ENCODE results near the gene ABHD2.
A peak's percentile ranks its signal among the peaks of the same experiment; 100 is the strongest.

The ABHD2 gene

GRCh38 chr15:89175617-89176191, 87.4 kb downstream of the ABHD2 start:
- H3K27ac Mint-ChIP-seq = no peak overlapping the region
- peaks cover 22% of the 10 kb centered on the region for H3K36me3 Mint-ChIP-seq (ENCODE audit: low read depth)
- H3K27me3 Mint-ChIP-seq (ENCODE audit: low read depth) = no peaks in the 10 kb centered on the region
- H3K4me1 Mint-ChIP-seq (ENCODE audit: low read depth) = peaks cover 6% of the 10 kb centered on the region
- H3K9me3 Mint-ChIP-seq = no peaks in the 10 kb centered on the region
- no peak for DNase-seq (ENCODE audit: low spot score)
- no peak overlapping the region for H3K4me3 Mint-ChIP-seq

DNA sequence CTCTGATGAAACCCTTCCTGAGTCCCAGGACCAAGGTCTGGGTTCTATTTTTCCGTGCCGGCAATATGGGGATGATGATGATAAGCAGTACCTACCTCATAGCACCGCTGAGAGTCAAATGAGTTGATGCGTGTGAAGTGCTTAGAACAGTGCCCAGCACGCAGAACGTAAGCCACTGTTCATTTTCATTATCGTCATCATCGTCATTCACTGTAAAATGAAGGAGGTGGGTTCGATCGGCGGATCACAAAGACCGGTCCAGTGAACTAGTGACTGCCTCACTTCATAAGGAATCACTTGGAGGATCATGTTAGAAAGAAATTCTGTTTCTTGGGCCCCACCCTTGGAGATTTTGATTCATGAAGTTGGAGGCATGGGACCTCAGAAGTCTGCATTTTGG, 88.9 kb downstream of the ABHD2 start:
- Mint-ChIP-seq H3K4me1 (ENCODE audit: low read depth) (peaks cover 6% of the 10 kb centered on the region), H3K9me3 (no peaks in the 10 kb centered on the region), H3K27me3 (ENCODE audit: low read depth) (no peaks in the 10 kb centered on the region), H3K27ac (no peak overlapping the region), H3K36me3 (ENCODE audit: low read depth) (peaks cover 24% of the 10 kb centered on the region), H3K4me3 (no peak overlapping the region)
- no peak for DNase-seq (ENCODE audit: low spot score)

DNA sequence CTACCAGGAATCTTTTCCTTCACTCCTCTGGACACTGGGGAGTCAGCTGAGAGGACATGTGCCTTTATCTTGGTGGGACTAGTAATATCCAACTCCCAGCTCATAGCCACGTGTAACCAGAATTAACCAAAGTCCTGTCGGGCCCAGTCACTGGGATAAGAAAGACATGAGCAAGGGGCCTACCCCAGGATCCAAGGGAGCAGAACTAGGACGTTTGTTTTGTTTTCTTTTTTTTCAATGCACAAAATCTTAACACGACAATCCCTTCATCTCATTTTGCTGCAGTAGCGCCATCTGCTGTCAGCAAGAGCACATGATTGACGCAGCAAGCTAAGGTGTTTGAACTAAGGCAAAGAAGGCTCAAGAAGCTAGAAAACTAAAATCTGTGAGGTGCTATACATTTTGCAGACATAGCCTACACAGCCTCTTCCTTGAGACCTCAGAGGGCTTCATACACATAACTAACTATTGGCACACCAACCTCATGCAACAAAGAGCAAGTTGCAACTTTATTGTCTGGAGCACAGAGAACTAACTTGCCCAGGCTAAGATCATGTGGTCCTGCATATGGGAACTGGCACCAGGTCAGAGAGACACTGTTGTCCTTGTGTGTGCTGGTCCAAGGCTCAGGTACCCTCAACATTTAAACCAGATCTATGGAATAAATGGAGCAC, 89.5 kb downstream of the ABHD2 start:
- Mint-ChIP-seq H3K4me1 (ENCODE audit: low read depth) (peaks cover 6% of the 10 kb centered on the region), H3K36me3 (ENCODE audit: low read depth) (peaks cover 25% of the 10 kb centered on the region), H3K4me3 (no peak overlapping the region), H3K27ac (no peak overlapping the region), H3K27me3 (ENCODE audit: low read depth) (no peaks in the 10 kb centered on the region), H3K9me3 (no peaks in the 10 kb centered on the region)
- peak; percentile 49 for DNase-seq (ENCODE audit: low spot score)

- Mint-ChIP-seq H3K4me1 (ENCODE audit: low read depth) (peaks cover 6% of the 10 kb centered on the region), H3K36me3 (ENCODE audit: low read depth) (peaks cover 25% of the 10 kb centered on the region), H3K27ac (no peak overlapping the region)
Measured at GRCh38 chr15:89178307-89178977, 90.2 kb downstream of the ABHD2 start.

DNA sequence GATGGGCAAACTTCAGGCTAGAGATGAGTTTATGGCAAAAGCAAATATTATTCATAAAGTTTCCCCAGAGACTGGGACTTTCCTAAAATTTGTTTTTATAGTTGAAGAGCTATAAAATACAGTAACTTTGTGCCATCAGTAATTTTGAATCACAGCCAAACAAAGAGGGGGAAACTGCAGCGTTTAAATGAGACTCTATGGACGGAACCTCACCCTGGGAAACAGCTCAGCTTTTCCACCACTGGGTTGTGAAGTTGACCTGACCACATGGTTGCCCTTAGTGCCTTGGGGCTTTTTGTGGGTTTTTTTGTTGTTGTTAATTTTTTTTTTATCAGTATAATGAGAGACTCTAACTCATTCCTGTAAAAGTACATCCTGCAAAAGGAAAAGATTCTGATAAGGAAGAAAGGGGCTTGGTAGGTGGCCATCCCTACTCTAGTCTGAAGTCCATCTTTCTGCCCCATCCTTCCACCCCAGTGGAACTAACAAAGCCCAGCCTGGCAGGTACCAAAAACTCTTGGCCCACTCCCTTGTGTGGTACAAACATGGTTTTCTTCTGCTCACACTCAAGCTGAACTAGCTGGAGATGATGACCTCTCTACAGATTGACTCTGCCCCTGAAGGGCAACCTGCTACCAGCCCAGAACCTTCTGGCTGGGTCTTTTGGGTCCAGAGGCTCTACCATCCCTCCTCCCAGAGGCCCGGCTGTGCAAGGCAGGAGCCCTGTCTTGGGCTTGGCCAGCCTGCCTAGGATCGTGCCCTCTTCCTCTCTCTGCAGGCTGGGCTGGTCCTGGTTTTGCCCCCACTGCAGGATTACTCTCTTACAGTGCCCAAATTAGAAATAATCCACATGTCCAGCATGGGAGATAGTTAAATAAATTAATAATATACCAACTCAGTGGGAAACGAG, 92.0 kb downstream of the ABHD2 start:
- Mint-ChIP-seq H3K36me3 (ENCODE audit: low read depth) (peaks cover 28% of the 10 kb centered on the region), H3K27ac (no peak overlapping the region), H3K27me3 (ENCODE audit: low read depth) (no peaks in the 10 kb centered on the region), H3K4me1 (ENCODE audit: low read depth) (peaks cover 7% of the 10 kb centered on the region), H3K4me3 (no peak overlapping the region), H3K9me3 (no peaks in the 10 kb centered on the region)
- DNase-seq (ENCODE audit: low spot score) = peak; percentile 76

More at GRCh38 chr15:89178307-89178977, 90.2 kb downstream of the ABHD2 start:
- H3K27me3 Mint-ChIP-seq (ENCODE audit: low read depth) = no peaks in the 10 kb centered on the region
- no peaks in the 10 kb centered on the region for H3K9me3 Mint-ChIP-seq
- H3K4me3 Mint-ChIP-seq = no peak overlapping the region
- DNase-seq (ENCODE audit: low spot score) = no peak

DNA sequence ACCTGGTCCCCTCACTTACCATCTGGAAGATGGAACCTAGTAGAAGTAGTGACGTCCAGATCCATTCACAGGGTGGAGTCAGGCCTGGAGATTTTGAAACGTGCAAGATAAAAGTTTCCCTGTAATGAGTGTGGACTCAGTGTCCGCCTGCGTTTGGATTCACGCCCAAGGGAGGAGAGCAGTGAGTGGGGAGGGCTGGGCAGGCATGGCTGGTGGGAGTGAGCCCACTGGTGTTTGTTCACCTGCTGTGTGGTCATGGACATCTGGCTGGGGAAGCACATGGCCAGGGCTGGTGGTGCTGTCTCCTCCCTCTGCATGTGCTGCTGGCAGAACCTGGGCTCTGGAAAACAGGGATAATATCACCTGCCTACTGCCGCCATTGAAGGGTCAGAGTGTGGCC, 96.1 kb downstream of the ABHD2 start:
- Mint-ChIP-seq H3K4me3 (no peak overlapping the region), H3K27me3 (ENCODE audit: low read depth) (no peaks in the 10 kb centered on the region), H3K36me3 (ENCODE audit: low read depth) (peaks cover 27% of the 10 kb centered on the region), H3K27ac (no peak overlapping the region), H3K9me3 (no peaks in the 10 kb centered on the region), H3K4me1 (ENCODE audit: low read depth) (peaks cover 7% of the 10 kb centered on the region)
- DNase-seq (ENCODE audit: low spot score) = no peak

- Mint-ChIP-seq H3K27ac (no peak overlapping the region), H3K36me3 (ENCODE audit: low read depth) (peaks cover 30% of the 10 kb centered on the region), H3K27me3 (ENCODE audit: low read depth) (no peaks in the 10 kb centered on the region), H3K9me3 (no peaks in the 10 kb centered on the region), H3K4me3 (no peak overlapping the region), H3K4me1 (ENCODE audit: low read depth) (peaks cover 5% of the 10 kb centered on the region)
- no peak for DNase-seq (ENCODE audit: low spot score)
Measured at GRCh38 chr15:89184886-89185526, 96.8 kb downstream of the ABHD2 start.

DNA sequence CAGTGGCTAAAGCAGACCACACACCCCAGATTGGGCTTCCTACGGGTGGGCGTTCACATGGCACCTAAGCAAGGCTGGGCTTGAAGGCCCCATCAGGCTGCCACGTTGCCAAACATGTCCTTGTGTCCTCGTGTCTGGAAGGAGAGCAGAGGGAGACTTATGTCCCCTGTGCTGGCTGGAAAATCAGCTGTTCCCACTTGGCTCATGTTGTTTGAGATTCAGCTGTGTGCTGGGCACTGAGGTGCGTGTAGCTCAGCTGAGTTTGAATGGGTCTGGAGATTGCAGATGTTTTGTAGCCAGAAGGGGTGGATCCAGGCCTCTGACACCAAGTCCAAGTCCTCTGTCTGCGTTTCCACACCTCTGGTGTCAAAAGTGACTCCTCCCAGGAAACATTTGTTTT, 98.5 kb downstream of the ABHD2 start:
- H3K4me3 Mint-ChIP-seq = no peak overlapping the region
- H3K9me3 Mint-ChIP-seq = no peaks in the 10 kb centered on the region
- DNase-seq (ENCODE audit: low spot score) = no peak
- H3K36me3 Mint-ChIP-seq (ENCODE audit: low read depth) = peaks cover 36% of the 10 kb centered on the region
- no peak overlapping the region for H3K27ac Mint-ChIP-seq
- no peaks in the 10 kb centered on the region for H3K27me3 Mint-ChIP-seq (ENCODE audit: low read depth)
- H3K4me1 Mint-ChIP-seq (ENCODE audit: low read depth) = peaks cover 6% of the 10 kb centered on the region

DNA sequence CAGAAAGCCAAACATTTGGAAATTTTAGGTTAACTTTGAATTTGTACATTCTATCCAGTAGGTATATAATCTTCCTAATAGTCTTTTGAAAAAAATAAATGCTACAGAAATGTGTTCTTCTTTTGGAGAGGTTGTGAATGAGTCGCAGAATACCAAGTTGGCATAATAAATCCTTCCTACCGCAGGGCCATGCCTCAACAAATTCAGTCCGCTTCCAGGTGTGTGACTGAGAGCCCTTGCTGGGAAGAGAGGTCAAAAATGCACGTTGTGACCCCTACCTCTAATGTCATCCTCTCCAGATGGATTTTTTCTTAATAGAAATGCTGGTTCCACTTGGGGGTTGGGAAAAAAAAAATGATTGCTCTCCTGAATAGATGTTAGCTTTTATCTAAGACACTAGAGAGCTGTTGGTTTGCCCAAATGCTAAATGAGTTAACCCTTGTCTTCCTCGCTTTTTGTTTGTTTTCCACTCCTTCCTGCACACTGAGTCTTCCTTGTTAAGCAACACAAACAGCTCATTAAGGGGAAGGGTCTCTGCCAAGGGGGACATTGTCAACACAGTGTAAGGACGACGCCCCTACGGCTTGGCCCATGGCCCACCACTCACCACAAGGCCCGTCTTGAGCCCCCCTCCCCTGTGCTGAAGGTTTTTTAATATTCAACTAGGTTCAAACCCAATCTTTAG, 99.2 kb downstream of the ABHD2 start:
- H3K36me3 Mint-ChIP-seq (ENCODE audit: low read depth) = peaks cover 41% of the 10 kb centered on the region
- H3K27ac Mint-ChIP-seq = no peak overlapping the region
- no peaks in the 10 kb centered on the region for H3K9me3 Mint-ChIP-seq
- no peak overlapping the region for H3K4me3 Mint-ChIP-seq
- H3K4me1 Mint-ChIP-seq (ENCODE audit: low read depth) = peaks cover 13% of the 10 kb centered on the region
- no peak for DNase-seq (ENCODE audit: low spot score)
- H3K27me3 Mint-ChIP-seq (ENCODE audit: low read depth) = no peaks in the 10 kb centered on the region

DNA sequence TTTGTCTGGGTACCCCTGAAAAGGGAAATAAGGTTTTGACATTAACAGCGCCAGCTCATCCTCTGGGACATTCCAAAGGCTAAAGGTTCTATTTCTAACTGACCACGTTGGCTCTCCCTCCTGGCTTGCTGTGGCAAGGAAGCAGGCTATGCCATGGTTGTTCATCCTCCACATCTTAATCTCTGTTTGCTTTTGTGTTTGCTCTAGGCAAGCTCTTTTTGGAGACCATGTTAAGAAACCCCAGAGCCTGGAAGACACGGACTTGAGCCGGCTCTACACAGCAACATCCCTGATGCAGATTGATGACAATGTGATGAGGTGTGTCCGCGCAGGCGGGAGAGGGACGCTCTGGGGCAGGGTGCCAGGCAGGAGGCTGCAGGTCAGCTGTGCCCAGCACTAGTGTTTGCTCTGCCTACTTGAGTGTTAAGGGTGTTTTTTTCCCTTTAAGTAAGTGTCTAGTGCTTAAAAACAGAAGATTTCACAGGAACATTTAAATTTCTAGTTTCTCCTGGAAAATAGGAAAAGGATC, 99.8 kb downstream of the ABHD2 start:
- Mint-ChIP-seq H3K27ac (no peak overlapping the region), H3K4me3 (no peak overlapping the region), H3K4me1 (ENCODE audit: low read depth) (peaks cover 19% of the 10 kb centered on the region), H3K36me3 (ENCODE audit: low read depth) (peaks cover 45% of the 10 kb centered on the region), H3K9me3 (no peaks in the 10 kb centered on the region), H3K27me3 (ENCODE audit: low read depth) (no peaks in the 10 kb centered on the region)
- no peak for DNase-seq (ENCODE audit: low spot score)

DNA sequence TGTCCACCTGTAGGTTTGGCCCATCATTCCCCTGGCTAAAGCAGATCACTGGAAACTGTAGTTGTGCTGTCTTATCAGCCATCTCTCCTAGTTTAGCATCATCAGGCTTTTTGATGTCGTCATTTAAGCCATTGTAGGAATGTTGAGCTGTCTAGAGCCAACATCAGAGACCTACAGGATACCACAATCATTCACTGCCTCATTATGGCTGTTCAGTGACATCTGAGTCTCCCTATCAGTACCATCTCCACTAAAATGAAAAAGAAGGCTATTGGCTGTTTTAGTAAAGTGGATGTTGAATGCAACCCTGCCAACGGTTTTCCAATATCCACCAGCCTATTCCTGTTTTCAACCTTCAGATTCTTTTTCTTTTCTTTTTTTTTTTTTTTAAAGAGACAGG, 103.9 kb downstream of the ABHD2 start:
- Mint-ChIP-seq H3K27me3 (ENCODE audit: low read depth) (no peaks in the 10 kb centered on the region), H3K4me1 (ENCODE audit: low read depth) (peaks cover 20% of the 10 kb centered on the region), H3K9me3 (no peaks in the 10 kb centered on the region), H3K4me3 (no peak overlapping the region), H3K36me3 (ENCODE audit: low read depth) (peaks cover 55% of the 10 kb centered on the region), H3K27ac (no peak overlapping the region)
- DNase-seq (ENCODE audit: low spot score) = no peak

DNA sequence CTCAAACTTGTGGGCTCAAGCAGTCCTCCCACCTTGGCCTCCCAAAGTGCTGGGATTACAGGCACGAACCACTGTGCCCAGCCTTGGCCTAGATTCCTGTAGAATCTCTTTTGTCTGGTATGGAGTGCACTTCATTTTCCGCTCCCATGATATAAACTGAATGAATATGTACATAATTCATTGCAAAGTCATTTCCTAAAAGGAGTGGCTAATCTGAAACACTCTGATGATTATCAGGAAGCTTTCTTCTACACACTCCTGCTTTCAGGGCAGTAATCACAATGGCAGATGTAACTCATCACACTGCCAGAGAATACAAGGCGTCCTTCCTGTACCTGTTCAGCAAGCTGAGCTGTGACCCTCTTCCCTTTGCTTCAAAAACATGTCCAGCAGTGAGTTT, 104.5 kb downstream of the ABHD2 start:
- no peak overlapping the region for H3K27ac Mint-ChIP-seq
- H3K4me3 Mint-ChIP-seq = no peak overlapping the region
- H3K4me1 Mint-ChIP-seq (ENCODE audit: low read depth) = peaks cover 24% of the 10 kb centered on the region
- no peaks in the 10 kb centered on the region for H3K27me3 Mint-ChIP-seq (ENCODE audit: low read depth)
- H3K9me3 Mint-ChIP-seq = no peaks in the 10 kb centered on the region
- H3K36me3 Mint-ChIP-seq (ENCODE audit: low read depth) = peaks cover 55% of the 10 kb centered on the region
- no peak for DNase-seq (ENCODE audit: low spot score)

- no peak for DNase-seq (ENCODE audit: low spot score)
- Mint-ChIP-seq H3K36me3 (ENCODE audit: low read depth) (peaks cover 48% of the 10 kb centered on the region), H3K9me3 (no peaks in the 10 kb centered on the region), H3K4me3 (no peak overlapping the region), H3K27ac (no peak overlapping the region), H3K4me1 (ENCODE audit: low read depth) (peaks cover 26% of the 10 kb centered on the region), H3K27me3 (ENCODE audit: low read depth) (no peaks in the 10 kb centered on the region)
Measured at GRCh38 chr15:89194608-89195007, 106.4 kb downstream of the ABHD2 start.

Data from T-helper 2 cell treated with Interferon-gamma antibody and Interleukin-4, amounts not matched to agents 5 μg/mL and 100 μg/mL, for 36 hours (primary cell).